GM18873 (cell line): ENCODE data around the gene HDAC1.
"Not testable (repeated sequence)": the region's sequence is repeated elsewhere in the genome, so short reads cannot be mapped to it uniquely, and the experiment has no call there.

Source experiments
- ATAC-seq: cut with Tn5 transposase; IDR thresholded peaks from one replicate; pipeline ENCODE4 v1.9.1; 2021; ENCODE audit warnings: mild to moderate bottlenecking, moderate library complexity, moderate number of reproducible peaks; ENCODE audit not compliant: unreplicated experiment, low FRiP score

HDAC1 gene

DNA sequence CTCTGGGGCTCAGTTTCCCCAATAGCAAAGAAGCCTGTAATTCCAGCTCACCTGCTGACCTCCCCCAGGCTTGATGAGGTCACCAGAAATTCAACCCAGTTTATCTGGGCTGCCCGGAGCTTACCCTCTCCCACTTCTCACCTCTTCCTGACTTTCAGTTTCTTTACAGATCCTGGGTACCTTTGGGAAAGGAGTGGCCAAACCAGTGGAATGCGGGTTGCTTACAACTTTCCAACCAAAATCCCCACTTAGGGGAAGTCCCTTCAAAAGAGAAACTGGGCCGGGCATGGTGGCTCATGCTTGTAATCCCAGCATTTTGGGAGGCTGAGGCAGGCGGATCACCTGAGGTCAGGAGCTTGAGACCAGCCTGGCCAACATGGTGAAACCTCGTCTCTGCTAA, 50.1 kb downstream of the HDAC1 start:
- no peak for ATAC-seq

- ATAC-seq = no peak
Measured at GRCh38 chr1:32342704-32343103, 50.8 kb downstream of the HDAC1 start.

- ATAC-seq = no peak
Measured at GRCh38 chr1:32345289-32345827, 53.5 kb downstream of the HDAC1 start.

DNA sequence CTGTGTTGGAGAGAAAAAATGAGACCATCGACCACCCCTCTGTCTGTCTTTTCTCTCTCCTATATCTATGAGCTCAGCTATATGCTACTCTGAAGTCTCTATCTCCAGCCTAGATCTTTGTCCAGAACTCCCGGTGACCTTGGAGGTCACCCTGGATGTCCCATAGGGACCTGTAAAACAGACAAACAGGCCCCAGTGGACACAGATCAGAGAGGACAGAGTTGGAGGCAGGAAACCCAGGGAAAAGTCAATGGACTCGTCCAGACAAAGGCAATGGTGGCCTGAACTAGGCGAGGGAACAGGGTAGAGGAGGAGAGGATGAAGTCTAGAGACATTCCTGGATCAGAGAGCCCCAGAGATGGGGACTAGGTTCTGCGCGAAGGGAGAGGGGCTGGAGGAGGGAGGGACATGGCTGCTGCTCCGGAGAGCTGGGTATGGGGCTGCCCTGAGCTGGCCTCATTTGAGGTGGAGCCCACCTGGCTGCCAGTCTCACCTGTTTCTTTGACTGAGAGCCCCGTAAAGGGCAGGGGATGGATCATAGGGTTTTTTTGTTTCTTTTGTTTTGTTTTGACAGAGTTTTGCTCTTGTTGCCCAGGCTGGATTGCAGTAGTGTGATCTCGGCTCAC, 54.8 kb downstream of the HDAC1 start:
- no peak for ATAC-seq

- no peak for ATAC-seq
Measured at GRCh38 chr1:32349211-32349708, 57.4 kb downstream of the HDAC1 start.

DNA sequence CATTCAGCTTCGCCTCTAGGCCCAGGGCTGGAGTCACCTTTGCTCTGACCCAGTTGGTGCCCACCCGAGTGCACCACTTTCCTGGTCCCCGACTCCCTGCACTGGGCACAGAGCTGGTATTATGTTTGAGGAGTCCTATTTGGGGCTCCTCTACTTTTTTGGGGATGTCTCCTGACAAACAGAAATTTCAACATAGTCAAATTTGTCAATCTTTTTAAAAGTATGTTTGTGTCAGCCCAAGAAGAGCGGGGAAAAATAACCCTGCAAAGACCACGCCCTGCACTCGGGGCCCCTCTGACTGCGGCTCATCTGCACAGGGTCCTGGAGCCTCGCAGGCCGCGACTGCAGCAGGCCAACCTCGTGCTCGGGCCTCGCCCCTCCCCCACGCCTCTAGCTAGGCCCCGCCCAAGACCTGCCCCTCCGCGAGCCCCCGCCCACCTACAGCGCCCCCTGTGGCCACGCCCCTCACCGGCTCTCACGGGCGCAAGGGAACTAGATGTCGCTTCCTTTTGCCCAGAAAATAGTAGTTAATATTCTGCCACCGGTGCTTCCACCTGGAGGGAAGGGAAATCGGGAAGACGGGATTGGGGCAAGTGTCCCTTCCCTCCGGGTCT, 59.0 kb downstream of the HDAC1 start:
- peak; percentile 39 for ATAC-seq

DNA sequence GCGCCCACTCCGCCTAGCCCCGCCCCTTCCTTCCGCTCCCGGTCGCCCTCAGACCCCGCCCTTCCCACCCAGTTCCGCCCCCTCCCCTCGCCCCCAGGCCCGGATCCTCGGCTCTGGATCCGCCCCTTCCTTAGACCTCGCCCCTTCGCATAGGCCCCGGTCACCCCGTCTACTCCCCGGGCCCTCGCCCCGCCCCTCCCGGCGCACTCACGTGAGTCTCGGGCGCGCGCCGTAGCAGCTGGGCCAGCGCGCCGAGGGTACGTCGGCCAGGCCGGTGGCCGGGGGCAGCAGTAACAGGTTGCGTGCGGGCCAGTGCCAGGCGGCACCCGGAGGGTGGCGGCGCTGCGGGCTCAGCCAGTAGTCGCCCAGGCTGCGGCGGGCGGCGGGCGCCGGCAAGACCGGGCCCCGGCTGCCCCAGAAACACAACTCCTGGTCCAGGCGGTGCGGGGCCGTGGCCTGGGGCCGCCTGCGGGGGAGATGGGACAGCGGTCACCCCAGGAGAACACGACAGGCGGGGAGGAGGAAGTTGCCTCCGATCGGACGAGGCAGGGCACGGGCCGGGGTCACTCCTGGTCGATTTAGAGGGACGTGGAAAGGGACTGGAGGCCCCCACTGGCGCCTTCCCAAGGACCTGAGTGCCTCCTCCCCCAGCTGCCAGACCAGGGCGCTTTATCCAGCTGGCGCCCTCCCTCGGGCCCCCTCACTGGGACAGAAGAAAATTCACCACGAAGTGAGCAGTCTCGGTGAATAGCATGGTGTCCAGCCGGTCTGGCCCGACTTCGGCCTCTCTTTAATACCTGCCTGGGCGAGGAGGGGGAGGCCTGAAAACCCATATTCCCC, 59.7 kb downstream of the HDAC1 start:
- ATAC-seq = peak; percentile 70

DNA sequence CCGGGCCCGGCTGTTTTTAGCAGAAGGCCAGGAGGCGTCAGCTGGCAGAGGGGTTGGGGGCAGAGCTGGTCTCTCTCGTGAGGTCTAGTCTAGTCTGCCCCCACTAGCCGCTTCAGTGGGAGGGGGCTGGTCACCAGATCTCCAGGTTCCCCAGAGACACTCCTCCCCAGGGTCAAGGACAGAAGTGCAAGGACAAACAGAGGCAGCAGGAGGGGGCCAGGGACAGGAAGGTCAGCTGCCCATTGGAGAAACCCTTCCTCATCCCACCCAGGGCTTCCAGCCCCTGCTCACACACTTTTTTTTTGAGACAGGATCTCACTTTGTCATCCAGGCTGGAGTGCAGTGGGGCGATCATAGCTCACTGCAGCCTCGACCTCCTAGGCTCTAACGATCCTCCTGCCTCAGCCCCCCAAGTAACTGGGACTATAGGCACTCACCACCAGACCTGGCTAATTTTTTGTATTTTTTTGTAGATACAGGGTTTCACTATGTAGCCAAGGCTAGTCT, 60.4 kb downstream of the HDAC1 start:
- ATAC-seq = no peak

GRCh38 chr1:32352831-32353383, 61.0 kb downstream of the HDAC1 start:
- ATAC-seq = no peak

GRCh38 chr1:32353431-32353830, 61.5 kb downstream of the HDAC1 start:
- no peak for ATAC-seq

- no peak for ATAC-seq
Measured at GRCh38 chr1:32353886-32354570, 62.1 kb downstream of the HDAC1 start.

GRCh38 chr1:32355778-32356177, 63.9 kb downstream of the HDAC1 start:
- not testable (repeated sequence) for ATAC-seq

- ATAC-seq = no peak
Measured at GRCh38 chr1:32356478-32356877, 64.6 kb downstream of the HDAC1 start.

- ATAC-seq = no peak
Measured at GRCh38 chr1:32357614-32358013, 65.7 kb downstream of the HDAC1 start.

- ATAC-seq = no peak
Measured at GRCh38 chr1:32358435-32358834, 66.6 kb downstream of the HDAC1 start.

- no peak for ATAC-seq
Measured at GRCh38 chr1:32361308-32361673, 69.4 kb downstream of the HDAC1 start.

- ATAC-seq = no peak
Measured at GRCh38 chr1:32361674-32362473, 70.0 kb downstream of the HDAC1 start.

DNA sequence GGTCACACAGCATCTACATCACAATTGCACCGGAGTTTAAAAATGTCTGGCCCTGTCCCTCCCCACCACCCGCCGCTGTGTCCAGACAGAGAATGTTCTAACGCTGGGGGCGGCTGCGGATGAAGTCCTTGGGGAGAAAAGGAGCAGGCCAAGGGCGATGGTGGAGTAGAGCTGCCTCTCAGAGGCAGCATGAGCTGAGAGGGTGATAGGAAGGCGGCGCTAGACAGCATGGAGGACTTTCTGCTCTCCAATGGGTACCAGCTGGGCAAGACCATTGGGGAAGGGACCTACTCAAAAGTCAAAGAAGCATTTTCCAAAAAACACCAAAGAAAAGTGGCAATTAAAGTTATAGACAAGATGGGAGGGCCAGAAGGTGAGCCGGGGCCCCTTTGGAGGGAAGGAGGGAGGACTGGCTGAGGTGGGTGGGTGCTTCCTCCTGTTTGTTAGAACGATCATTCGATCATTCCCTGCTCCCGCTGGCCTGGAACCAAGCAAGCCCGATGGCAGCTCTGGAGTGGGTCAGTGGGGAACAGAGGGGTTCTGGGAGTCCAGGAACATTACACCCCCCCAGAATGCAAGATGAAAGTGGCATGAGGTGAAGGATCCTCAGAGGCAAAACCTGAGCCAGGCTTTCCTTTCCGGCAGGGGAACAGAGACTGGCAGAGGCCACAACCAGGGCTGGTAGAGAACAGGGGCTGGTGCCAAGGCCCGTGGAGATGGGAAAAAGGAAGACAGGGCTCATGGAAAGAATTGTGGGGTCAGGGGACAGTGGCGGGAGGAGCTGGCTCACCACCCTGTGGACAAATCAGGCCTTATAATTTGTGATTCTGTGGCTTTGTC, 70.8 kb downstream of the HDAC1 start, which contains the start of the genes FAM229A and TSSK3:
FAM229A (minus strand) TSS at position 12 of the 840 bp plus-strand sequence. CDS start 394 bp downstream, outside the sequence.
TSSK3 (plus strand) TSS at position 66 of the 840 bp plus-strand sequence; CDS start at position 229, 163 bp downstream.
- ATAC-seq = no peak
